Vagina (tissue), 2 donors: ENCODE data around the gene NOP10. TPM values are rescaled to one million over a fixed set of nuclear protein-coding genes. Genes with fewer than 3 reads are reported as not detected.

Source experiments
- DNase-seq, 2 donors: peaks; one replicate each; pipeline ENCODE4 v3.0.0-alpha.2; 2017; ENCODE audit errors: extremely low spot score in 2 of 2
- H3K27ac ChIP-seq: fragments of 200-600 bp; sonication (generic); one replicate; pipeline ENCODE4 v1.5.1; 2019
- H3K27me3 ChIP-seq: fragments of 200-600 bp; sonication (generic); one replicate; pipeline ENCODE4 v1.5.1; 2019
- H3K36me3 ChIP-seq, 2 donors: fragments of 200-600 bp; sonication (generic); one replicate each; pipeline ENCODE4 v1.5.1; 2017 to 2019
- H3K4me1 ChIP-seq: fragments of 200-600 bp; sonication (generic); one replicate; pipeline ENCODE4 v1.5.1; 2019
- H3K4me3 ChIP-seq, 2 donors: fragments of 200-600 bp; sonication (generic); 1 replicate in 1 of 2; 2 replicates in 1 of 2; pipeline ENCODE4 v1.5.1; 2016 to 2019
- H3K9me3 ChIP-seq: fragments of 200-600 bp; sonication (generic); one replicate; pipeline ENCODE4 v1.5.1; 2019
- POLR2A ChIP-seq, 2 donors: fragments of 450-650 bp; IDR thresholded peaks; one replicate each; pipeline ENCODE4 v1.6.1; 2017; ENCODE audit warnings: antibody characterized with exemption in 2 of 2, mild to moderate bottlenecking in 2 of 2, moderate library complexity in 2 of 2
- POLR2AphosphoS5 ChIP-seq, 2 donors: sonication (generic); formaldehyde crosslinking; IDR thresholded peaks; one replicate each; pipeline ENCODE4 v1.9.0; 2017; ENCODE audit warnings: antibody characterized with exemption in 2 of 2, mild to moderate bottlenecking in 2 of 2, low read depth in 1 of 2; ENCODE audit not compliant: insufficient read depth in 1 of 2
- intact Hi-C: fragments of 100-400 bp; cut with DNase I; formaldehyde crosslinking; loops from one replicate; pipeline ENCODE4 v1.15.1; 2023
- total RNA-seq: library from RNA; depleted of rRNA; stranded (reverse); fragments of >200 nt; gene quantifications from one replicate; pipeline ENCODE4 v1.2.3, GENCODE V29; 2016
- TF ChIP-seq, protein P1 (sequence below), 3 experiments: fragments of 450-650 bp in 2 of 3; fragments of 200-600 bp in 1 of 3; sonication (generic) in 1 of 3; IDR thresholded peaks; one replicate each; pipeline ENCODE4 v1.5.1; 2017 to 2019; ENCODE audit warnings: antibody characterized with exemption in 3 of 3, mild to moderate bottlenecking in 2 of 3, moderate library complexity in 2 of 3

The NOP10 gene
- total RNA-seq, 1 donor from 2014 or later = 150 TPM

DNA sequence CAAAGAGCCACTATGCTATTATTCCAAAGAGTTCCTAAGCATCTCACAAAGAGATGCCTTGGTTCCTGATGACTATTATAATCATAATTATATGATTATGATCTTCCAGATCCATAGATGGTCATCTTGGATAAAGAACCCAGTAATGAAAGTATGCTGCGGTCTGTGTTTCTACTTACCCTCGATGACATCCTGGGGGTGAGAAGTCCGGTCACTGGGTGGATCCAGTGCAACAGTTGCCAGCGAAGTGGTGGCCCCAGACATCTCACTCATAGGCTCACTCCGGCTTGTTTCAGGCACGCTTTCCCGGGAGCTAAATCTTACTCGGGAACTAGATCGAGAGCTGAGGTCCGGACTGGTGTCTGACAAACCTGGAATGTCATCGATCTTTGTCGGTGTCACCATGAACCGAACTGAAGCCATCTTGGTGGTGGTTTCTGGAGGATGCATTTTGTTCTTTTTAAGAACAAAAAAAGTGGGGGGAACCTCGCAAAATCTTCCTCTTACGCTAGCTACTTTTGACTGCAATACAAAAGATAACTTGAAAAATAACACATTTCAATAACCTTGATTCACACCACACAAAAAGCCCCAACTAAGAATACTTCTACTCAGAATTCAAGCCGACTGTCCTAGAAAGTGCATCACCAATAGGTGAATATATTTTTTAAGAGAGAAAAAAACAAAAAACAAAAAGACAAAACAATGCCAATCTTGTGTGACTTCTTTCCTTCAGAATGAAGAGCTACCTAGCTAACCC lies 6.5 kb downstream of the NOP10 start:
- DNase-seq = no peak
- intact Hi-C loops = no loop called here
- no peak for TF ChIP-seq POLR2AphosphoS5 (IDR thresholded peaks at IDR 0.05; ENCODE audit: insufficient read depth in 1 of 2, low read depth in 1 of 2)
- no peak for TF ChIP-seq POLR2A (IDR thresholded peaks at IDR 0.05)
- TF ChIP-seq, protein P1, sequence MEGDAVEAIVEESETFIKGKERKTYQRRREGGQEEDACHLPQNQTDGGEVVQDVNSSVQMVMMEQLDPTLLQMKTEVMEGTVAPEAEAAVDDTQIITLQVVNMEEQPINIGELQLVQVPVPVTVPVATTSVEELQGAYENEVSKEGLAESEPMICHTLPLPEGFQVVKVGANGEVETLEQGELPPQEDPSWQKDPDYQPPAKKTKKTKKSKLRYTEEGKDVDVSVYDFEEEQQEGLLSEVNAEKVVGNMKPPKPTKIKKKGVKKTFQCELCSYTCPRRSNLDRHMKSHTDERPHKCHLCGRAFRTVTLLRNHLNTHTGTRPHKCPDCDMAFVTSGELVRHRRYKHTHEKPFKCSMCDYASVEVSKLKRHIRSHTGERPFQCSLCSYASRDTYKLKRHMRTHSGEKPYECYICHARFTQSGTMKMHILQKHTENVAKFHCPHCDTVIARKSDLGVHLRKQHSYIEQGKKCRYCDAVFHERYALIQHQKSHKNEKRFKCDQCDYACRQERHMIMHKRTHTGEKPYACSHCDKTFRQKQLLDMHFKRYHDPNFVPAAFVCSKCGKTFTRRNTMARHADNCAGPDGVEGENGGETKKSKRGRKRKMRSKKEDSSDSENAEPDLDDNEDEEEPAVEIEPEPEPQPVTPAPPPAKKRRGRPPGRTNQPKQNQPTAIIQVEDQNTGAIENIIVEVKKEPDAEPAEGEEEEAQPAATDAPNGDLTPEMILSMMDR (IDR thresholded peaks at IDR 0.05) = no peak
- Histone ChIP-seq H3K4me1 (peaks cover 51% of the 10 kb centered on the region), H3K27me3 (no peaks in the 10 kb centered on the region), H3K4me3 (peak overlapping the region; percentile 58 to 93), H3K36me3 (peaks cover 0 to 7% of the 10 kb centered on the region in 2 donors), H3K9me3 (no peaks in the 10 kb centered on the region), H3K27ac (peak overlapping the region; percentile 93)

DNA sequence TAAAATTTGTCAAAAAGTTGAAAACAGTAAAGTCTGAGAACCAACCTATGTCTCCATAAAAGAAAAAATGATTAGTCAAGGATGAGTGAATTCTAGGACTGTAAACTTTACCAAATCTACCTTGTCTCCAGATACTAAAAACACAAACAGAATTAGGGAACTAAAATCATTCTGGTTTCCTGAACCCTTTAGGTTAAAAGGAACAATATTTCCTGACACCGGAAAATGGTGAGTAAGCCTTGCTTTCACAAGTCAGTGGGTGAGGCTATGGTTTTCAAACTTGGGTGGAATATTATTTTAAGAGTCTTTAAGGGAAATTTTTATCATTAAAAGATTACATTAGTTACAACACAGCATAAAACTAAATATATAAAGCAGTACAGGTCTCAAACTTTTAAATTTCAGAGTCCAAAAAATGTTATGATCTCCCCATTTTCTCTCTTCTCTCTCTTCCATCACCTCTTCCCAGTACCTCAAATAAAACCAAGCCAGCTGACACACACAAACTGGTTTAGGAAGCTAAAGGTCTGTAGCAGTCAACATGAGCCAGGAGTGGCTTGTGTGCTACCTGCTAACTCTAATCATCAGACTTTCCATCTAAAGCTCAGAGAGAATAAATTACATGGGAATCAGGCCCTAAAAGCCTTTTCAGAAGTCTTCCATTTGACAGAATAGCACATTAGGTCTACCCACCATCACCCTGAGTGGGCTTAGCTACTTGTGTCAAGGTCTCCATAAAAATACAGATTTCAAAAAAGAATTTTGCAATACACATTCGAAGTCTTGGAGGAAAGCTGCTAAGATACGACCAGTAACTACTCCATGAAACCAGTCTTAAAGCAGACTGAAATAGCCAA lies 7.5 kb downstream of the NOP10 start:
- Histone ChIP-seq H3K4me3 (peak overlapping the region in 1 of 2 donors; percentile 93), H3K4me1 (peaks cover 41% of the 10 kb centered on the region), H3K27ac (peak overlapping the region; percentile 60), H3K9me3 (no peaks in the 10 kb centered on the region), H3K27me3 (no peaks in the 10 kb centered on the region), H3K36me3 (peaks cover 0 to 7% of the 10 kb centered on the region in 2 donors)
- TF ChIP-seq, protein P1 (IDR thresholded peaks at IDR 0.05) = no peak
- TF ChIP-seq POLR2A (IDR thresholded peaks at IDR 0.05) (no peak), POLR2AphosphoS5 (IDR thresholded peaks at IDR 0.05; ENCODE audit: insufficient read depth in 1 of 2, low read depth in 1 of 2) (peak in 1 of 2 donors; percentile 46)
- no peak for DNase-seq
- intact Hi-C loops = no loop called here

DNA sequence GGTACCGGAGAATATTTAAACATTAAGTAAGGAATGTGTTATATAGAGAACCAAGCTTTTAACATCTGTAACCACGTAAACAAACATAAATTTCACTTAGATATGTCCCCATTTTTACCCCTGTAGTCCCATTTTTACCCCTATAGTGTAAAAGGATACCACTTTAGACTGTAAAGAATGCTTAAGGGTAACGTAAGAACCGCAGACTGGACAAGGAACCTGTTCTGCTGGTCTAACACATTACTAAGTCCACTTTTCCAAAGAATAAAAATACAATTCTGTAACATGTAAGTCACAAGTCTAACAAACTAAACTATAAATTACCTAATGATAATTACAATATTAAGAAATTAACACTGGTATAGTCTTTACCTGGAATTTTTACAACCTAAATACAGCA lies 8.3 kb downstream of the NOP10 start:
- DNase-seq = no peak
- H3K9me3 ChIP-seq = no peaks in the 10 kb centered on the region
- peaks cover 35% of the 10 kb centered on the region for H3K4me1 ChIP-seq
- peak overlapping the region; percentile 36 for H3K27ac ChIP-seq
- H3K4me3 ChIP-seq = peak overlapping the region in 1 of 2 donors; percentile 7
- intact Hi-C loops = no loop called here
- no peak for TF ChIP-seq POLR2AphosphoS5 (IDR thresholded peaks at IDR 0.05; ENCODE audit: insufficient read depth in 1 of 2, low read depth in 1 of 2)
- TF ChIP-seq POLR2A (IDR thresholded peaks at IDR 0.05) = no peak
- TF ChIP-seq, protein P1 (IDR thresholded peaks at IDR 0.05) = no peak
- H3K27me3 ChIP-seq = no peaks in the 10 kb centered on the region
- peaks cover 0 to 3% of the 10 kb centered on the region in 2 donors for H3K36me3 ChIP-seq

DNA sequence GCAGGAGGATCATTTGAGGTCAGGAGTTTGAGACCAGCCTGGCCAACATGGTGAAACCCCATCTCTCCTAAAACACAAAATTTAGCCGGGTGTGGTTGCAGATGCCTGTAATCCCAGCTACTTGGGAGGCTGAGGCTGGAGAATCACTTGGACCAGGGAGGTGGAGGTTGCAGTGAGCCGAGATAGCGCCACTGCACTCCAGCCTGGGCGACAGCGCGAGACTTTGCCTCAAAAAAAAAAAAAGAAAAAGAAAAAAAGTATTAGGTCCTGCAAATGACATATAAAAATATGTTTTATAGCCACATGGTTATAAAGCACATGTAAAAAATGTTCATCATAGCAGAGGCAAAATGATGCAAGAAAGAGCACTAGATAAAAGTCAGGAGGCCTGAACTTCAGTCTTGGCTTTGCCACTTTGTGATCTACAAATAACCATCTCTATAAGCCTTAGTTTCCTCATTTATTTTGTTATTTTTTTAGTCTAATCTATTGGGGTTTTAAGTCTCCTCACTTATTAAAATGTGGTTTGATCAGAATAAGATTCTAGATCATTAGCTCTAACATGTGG lies 10.3 kb downstream of the NOP10 start:
- TF ChIP-seq POLR2AphosphoS5 (IDR thresholded peaks at IDR 0.05; ENCODE audit: insufficient read depth in 1 of 2, low read depth in 1 of 2) (no peak), POLR2A (IDR thresholded peaks at IDR 0.05) (no peak)
- Histone ChIP-seq H3K4me3 (no peak overlapping the region), H3K4me1 (peaks cover 30% of the 10 kb centered on the region), H3K9me3 (no peaks in the 10 kb centered on the region), H3K27me3 (no peaks in the 10 kb centered on the region), H3K36me3 (no peaks in the 10 kb centered on the region), H3K27ac (no peak overlapping the region)
- intact Hi-C loops = no loop called here
- DNase-seq = no peak

DNA sequence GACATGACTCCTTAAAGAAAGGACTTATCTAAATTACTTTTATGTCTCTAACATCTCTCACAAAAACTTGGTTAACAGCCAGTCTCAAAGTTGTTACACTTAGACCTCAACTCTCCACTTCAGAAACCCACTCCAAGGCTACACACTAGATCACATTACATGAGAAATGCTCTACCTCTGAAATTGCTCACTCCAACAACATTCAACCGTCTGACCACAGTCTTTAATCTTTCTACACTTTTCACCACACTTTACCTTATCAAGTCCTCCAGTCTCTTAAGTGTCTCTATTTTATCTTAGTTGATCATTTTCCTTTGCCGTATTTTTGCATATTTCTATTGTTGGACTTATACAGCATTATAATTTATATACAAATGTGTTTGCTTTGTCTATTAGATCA lies 11.1 kb downstream of the NOP10 start:
- TF ChIP-seq, protein P1 (IDR thresholded peaks at IDR 0.05) = no peak
- TF ChIP-seq POLR2AphosphoS5 (IDR thresholded peaks at IDR 0.05; ENCODE audit: insufficient read depth in 1 of 2, low read depth in 1 of 2) (no peak), POLR2A (IDR thresholded peaks at IDR 0.05) (no peak)
- Histone ChIP-seq H3K27ac (no peak overlapping the region), H3K27me3 (no peaks in the 10 kb centered on the region), H3K9me3 (no peaks in the 10 kb centered on the region), H3K36me3 (no peaks in the 10 kb centered on the region), H3K4me3 (no peak overlapping the region), H3K4me1 (peaks cover 24% of the 10 kb centered on the region)
- no peak for DNase-seq
- intact Hi-C loops = no loop called here
